ENCODE results near the gene ZNF263. TPM values are rescaled to one million over a fixed set of nuclear protein-coding genes. Genes with fewer than 3 reads are reported as not detected.

ZNF263 gene
- total RNA-seq, 1 experiment from 2014 or later, result 31.4 TPM

DNA sequence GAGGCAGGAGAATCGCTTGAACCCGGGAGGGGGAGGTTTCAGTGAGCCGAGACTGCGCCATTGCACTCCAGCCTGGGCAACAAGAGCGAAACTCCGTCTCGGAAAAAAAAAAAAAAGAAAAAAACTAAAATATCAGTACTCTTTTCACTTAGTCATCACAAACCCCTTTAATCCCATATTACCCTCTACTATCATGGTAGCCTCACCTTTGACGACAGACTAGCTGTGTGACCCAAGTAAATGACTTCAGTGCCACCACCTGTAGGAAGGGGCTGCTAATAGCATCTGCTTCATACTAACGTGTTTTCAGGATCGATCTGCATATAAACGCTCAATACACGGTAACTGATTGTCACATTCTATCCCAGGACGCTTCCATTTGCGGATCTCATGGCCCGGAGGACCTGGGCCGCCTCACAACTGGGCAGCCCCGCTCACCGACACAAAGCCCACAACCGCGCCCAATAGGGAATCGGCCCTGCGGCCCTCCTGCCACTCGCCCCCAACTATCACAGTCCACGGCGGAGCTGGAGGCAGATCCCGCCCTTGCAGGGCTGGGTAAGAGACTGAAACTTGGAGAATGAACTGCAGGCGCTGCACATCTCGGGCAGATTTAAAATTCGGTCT lies 1.1 kb upstream of the ZNF263 start:
- Histone ChIP-seq H3K9me3 (ENCODE audit: control insufficient read depth in 1 of 2, insufficient read depth in 1 of 2, low read depth in 1 of 2, low read length in 2 of 2) (no peaks in the 10 kb centered on the region; a peak in 1 of 4 replicates), H3K4me1 (ENCODE audit: control insufficient read depth in 1 of 2, insufficient read depth in 2 of 2, low read length in 2 of 2) (peaks cover 8 to 21% of the 10 kb centered on the region in 2 experiments; a peak in 2 of 4 replicates), H4K20me1 (ENCODE audit: insufficient read depth) (no peaks in the 10 kb centered on the region), H3K27ac (ENCODE audit: low read depth, low read length) (peak overlapping the region; percentile 96), H2AFZ (ENCODE audit: low read depth, low read length, poor library complexity, severe bottlenecking) (peak overlapping the region; percentile 59), H3K9ac (ENCODE audit: low read length) (peak overlapping the region; percentile 83), H3K4me2 (ENCODE audit: low read length) (peak overlapping the region; percentile 99), H3K9me2 (ENCODE audit: insufficient read depth) (no peaks in the 10 kb centered on the region), H3K27me3 (ENCODE audit: insufficient read depth, low read length) (peaks cover 4% of the 10 kb centered on the region; the same call in 1 of the 2 replicates), H3K4me3 (replicated peaks in 1 of 2; ENCODE audit: low read depth in 1 of 2, low read length in 2 of 2) (peak overlapping the region; percentile 69 to 91), H3K79me2 (ENCODE audit: insufficient read depth, low read length) (peaks cover 38% of the 10 kb centered on the region), H3K36me3 (ENCODE audit: control insufficient read depth in 1 of 2, insufficient read depth in 2 of 2, low read length in 2 of 2) (peaks cover 12 to 25% of the 10 kb centered on the region in 2 experiments)
- RAD21 ChIA-PET (ENCODE audit: low non-redundant PET in 1 of 2, low total read pairs in 2 of 2, uncharacterized antibody in 2 of 2, unreplicated experiment in 2 of 2), result interaction anchor here in 1 of 2 experiments (0.7 kb wide), 1 partner anchor 219 kb away, joined by 3 read pairs; the partner anchor contains the start of gene CLUAP1
- DNase-seq (ENCODE audit: low read depth, low spot score), result no peak
- CTCF ChIA-PET, result interaction anchor here (2.3 kb wide), 1 partner anchor 15 kb away, joined by 15 read pairs; no protein-coding TSS in a partner anchor
- TSS peak; percentile 88 for BruUV-seq (replicated peaks)
- peak; percentile 63 for ATAC-seq
- TF ChIP-seq, protein P1, sequence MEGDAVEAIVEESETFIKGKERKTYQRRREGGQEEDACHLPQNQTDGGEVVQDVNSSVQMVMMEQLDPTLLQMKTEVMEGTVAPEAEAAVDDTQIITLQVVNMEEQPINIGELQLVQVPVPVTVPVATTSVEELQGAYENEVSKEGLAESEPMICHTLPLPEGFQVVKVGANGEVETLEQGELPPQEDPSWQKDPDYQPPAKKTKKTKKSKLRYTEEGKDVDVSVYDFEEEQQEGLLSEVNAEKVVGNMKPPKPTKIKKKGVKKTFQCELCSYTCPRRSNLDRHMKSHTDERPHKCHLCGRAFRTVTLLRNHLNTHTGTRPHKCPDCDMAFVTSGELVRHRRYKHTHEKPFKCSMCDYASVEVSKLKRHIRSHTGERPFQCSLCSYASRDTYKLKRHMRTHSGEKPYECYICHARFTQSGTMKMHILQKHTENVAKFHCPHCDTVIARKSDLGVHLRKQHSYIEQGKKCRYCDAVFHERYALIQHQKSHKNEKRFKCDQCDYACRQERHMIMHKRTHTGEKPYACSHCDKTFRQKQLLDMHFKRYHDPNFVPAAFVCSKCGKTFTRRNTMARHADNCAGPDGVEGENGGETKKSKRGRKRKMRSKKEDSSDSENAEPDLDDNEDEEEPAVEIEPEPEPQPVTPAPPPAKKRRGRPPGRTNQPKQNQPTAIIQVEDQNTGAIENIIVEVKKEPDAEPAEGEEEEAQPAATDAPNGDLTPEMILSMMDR (IDR thresholded peaks at IDR 0.05 in 2 of 3, conservative IDR thresholded peaks at IDR 0.05 in 1 of 3; ENCODE audit: borderline replicate concordance in 1 of 3, insufficient read depth in 1 of 3, low read depth in 2 of 3, low read length in 2 of 3), result no peak
- TF ChIP-seq CEBPB (IDR thresholded peaks at IDR 0.05; ENCODE audit: low read depth) (no peak), EZH2 (IDR thresholded peaks at IDR 0.05) (no peak), SIN3A (IDR thresholded peaks at IDR 0.05; ENCODE audit: low read depth) (no peak), JUND (IDR thresholded peaks at IDR 0.05) (no peak), ZNF274 (IDR thresholded peaks at IDR 0.05; ENCODE audit: low read depth, low read length) (no peak), SRF (IDR thresholded peaks at IDR 0.05; ENCODE audit: low read depth) (no peak), SP1 (IDR thresholded peaks at IDR 0.05; ENCODE audit: low read depth) (no peak), ELF1 (IDR thresholded peaks at IDR 0.05; ENCODE audit: borderline replicate concordance, low read depth) (no peak), RAD21 (IDR thresholded peaks at IDR 0.05; ENCODE audit: low read depth) (no peak), CBX3 (IDR thresholded peaks at IDR 0.05; ENCODE audit: low read depth) (no peak), POLR2AphosphoS5 (IDR thresholded peaks at IDR 0.05; ENCODE audit: low read depth, low read length) (no peak)
- TF ChIP-seq, protein P2, sequence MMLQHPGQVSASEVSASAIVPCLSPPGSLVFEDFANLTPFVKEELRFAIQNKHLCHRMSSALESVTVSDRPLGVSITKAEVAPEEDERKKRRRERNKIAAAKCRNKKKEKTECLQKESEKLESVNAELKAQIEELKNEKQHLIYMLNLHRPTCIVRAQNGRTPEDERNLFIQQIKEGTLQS (IDR thresholded peaks at IDR 0.05), result no peak
- TF ChIP-seq, protein P3, sequence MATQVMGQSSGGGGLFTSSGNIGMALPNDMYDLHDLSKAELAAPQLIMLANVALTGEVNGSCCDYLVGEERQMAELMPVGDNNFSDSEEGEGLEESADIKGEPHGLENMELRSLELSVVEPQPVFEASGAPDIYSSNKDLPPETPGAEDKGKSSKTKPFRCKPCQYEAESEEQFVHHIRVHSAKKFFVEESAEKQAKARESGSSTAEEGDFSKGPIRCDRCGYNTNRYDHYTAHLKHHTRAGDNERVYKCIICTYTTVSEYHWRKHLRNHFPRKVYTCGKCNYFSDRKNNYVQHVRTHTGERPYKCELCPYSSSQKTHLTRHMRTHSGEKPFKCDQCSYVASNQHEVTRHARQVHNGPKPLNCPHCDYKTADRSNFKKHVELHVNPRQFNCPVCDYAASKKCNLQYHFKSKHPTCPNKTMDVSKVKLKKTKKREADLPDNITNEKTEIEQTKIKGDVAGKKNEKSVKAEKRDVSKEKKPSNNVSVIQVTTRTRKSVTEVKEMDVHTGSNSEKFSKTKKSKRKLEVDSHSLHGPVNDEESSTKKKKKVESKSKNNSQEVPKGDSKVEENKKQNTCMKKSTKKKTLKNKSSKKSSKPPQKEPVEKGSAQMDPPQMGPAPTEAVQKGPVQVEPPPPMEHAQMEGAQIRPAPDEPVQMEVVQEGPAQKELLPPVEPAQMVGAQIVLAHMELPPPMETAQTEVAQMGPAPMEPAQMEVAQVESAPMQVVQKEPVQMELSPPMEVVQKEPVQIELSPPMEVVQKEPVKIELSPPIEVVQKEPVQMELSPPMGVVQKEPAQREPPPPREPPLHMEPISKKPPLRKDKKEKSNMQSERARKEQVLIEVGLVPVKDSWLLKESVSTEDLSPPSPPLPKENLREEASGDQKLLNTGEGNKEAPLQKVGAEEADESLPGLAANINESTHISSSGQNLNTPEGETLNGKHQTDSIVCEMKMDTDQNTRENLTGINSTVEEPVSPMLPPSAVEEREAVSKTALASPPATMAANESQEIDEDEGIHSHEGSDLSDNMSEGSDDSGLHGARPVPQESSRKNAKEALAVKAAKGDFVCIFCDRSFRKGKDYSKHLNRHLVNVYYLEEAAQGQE (IDR thresholded peaks at IDR 0.05; ENCODE audit: low read depth), result no peak
- TF ChIP-seq, protein P4, sequence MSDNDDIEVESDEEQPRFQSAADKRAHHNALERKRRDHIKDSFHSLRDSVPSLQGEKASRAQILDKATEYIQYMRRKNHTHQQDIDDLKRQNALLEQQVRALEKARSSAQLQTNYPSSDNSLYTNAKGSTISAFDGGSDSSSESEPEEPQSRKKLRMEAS (IDR thresholded peaks at IDR 0.05), result no peak
- TF ChIP-seq, protein P5, sequence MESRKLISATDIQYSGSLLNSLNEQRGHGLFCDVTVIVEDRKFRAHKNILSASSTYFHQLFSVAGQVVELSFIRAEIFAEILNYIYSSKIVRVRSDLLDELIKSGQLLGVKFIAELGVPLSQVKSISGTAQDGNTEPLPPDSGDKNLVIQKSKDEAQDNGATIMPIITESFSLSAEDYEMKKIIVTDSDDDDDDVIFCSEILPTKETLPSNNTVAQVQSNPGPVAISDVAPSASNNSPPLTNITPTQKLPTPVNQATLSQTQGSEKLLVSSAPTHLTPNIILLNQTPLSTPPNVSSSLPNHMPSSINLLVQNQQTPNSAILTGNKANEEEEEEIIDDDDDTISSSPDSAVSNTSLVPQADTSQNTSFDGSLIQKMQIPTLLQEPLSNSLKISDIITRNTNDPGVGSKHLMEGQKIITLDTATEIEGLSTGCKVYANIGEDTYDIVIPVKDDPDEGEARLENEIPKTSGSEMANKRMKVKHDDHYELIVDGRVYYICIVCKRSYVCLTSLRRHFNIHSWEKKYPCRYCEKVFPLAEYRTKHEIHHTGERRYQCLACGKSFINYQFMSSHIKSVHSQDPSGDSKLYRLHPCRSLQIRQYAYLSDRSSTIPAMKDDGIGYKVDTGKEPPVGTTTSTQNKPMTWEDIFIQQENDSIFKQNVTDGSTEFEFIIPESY (IDR thresholded peaks at IDR 0.05; ENCODE audit: extremely low read depth, insufficient replicate concordance, low read length), result no peak
- POLR2A ChIA-PET, result interaction anchor here (0.9 to 1.4 kb wide), 3 partner anchors 15 to 119 kb away, joined by 3 to 7 read pairs (median 4); partner anchors contain the start of genes ZNF174 and ZSCAN32
- intact Hi-C loops (cut with micrococcal nuclease), result loop anchor here (2.0 kb wide), 1 partner anchor 17 kb away; no protein-coding TSS in a partner anchor
